ENCODE measurements around the gene KANK4.

DNA sequence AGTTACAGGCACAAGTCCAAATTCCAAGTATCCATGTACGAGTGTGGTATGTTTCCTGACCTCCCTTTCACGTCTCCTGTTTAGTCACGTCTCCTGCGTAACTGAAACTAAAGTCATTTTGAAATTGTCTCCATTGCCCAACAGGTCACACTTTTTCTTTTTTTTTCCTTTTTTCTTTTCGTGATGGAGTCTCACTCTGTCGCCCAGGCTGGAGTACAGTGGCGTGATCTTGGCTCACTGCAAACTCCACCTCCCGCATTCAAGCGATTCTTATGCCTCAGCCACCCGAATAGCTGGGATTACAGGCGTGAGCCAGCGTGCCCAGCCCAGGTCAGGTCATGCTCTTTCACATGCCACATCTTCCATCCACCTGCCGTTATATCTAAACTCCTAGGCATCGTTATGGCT is 86.4 kb downstream of the KANK4 start:
- TF ChIP-seq POLR2A (IDR thresholded peaks at IDR 0.05) = no peak
- TF ChIP-seq, protein P1, sequence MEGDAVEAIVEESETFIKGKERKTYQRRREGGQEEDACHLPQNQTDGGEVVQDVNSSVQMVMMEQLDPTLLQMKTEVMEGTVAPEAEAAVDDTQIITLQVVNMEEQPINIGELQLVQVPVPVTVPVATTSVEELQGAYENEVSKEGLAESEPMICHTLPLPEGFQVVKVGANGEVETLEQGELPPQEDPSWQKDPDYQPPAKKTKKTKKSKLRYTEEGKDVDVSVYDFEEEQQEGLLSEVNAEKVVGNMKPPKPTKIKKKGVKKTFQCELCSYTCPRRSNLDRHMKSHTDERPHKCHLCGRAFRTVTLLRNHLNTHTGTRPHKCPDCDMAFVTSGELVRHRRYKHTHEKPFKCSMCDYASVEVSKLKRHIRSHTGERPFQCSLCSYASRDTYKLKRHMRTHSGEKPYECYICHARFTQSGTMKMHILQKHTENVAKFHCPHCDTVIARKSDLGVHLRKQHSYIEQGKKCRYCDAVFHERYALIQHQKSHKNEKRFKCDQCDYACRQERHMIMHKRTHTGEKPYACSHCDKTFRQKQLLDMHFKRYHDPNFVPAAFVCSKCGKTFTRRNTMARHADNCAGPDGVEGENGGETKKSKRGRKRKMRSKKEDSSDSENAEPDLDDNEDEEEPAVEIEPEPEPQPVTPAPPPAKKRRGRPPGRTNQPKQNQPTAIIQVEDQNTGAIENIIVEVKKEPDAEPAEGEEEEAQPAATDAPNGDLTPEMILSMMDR (IDR thresholded peaks at IDR 0.05) = no peak
